Stimulated activated CD8-positive, alpha-beta memory T cell treated with anti-CD3 and anti-CD28 coated beads, Interleukin-7, amount 100 ng/mL, for 24 hours (primary cell): Measurements from ENCODE around the gene BCAS1.
"Not testable (repeated sequence)": the region's sequence is repeated elsewhere in the genome, so short reads cannot be mapped to it uniquely, and the experiment has no call there.

ENCODE experiments used
- DNase-seq: peaks from one replicate; pipeline ENCODE4 v3.0.0-alpha.2; 2020; ENCODE audit warnings: low read depth

BCAS1 gene

GRCh38 chr20:53985150-53985518 is 85.3 kb downstream of the BCAS1 start:
- no peak for DNase-seq

- no peak for DNase-seq
Observed at GRCh38 chr20:53984356-53985149, 85.8 kb downstream of the BCAS1 start.

- no peak for DNase-seq
Observed at GRCh38 chr20:53983401-53983800, 87.0 kb downstream of the BCAS1 start.

GRCh38 chr20:53982624-53983023 is 87.8 kb downstream of the BCAS1 start:
- DNase-seq = no peak

GRCh38 chr20:53981752-53982437 is 88.5 kb downstream of the BCAS1 start:
- no peak for DNase-seq

GRCh38 chr20:53981130-53981529 is 89.3 kb downstream of the BCAS1 start:
- no peak for DNase-seq

- no peak for DNase-seq
Observed at GRCh38 chr20:53980031-53980465, 90.3 kb downstream of the BCAS1 start.

GRCh38 chr20:53978497-53978896 is 91.9 kb downstream of the BCAS1 start:
- no peak for DNase-seq

GRCh38 chr20:53977391-53977790 is 93.0 kb downstream of the BCAS1 start:
- no peak for DNase-seq

GRCh38 chr20:53975761-53976160 is 94.6 kb downstream of the BCAS1 start:
- no peak for DNase-seq

- DNase-seq = no peak
Observed at GRCh38 chr20:53974785-53975555, 95.4 kb downstream of the BCAS1 start.

- DNase-seq = not testable (repeated sequence)
Observed at GRCh38 chr20:53973882-53974281, 96.5 kb downstream of the BCAS1 start.

GRCh38 chr20:53972179-53972578 is 98.2 kb downstream of the BCAS1 start:
- no peak for DNase-seq

GRCh38 chr20:53971096-53971683 is 99.2 kb downstream of the BCAS1 start:
- no peak for DNase-seq

- no peak for DNase-seq
Observed at GRCh38 chr20:53970232-53970631, 100.2 kb downstream of the BCAS1 start.

- DNase-seq = no peak
Observed at GRCh38 chr20:53967527-53967926, 102.9 kb downstream of the BCAS1 start.

- no peak for DNase-seq
Observed at GRCh38 chr20:53966774-53967398, 103.5 kb downstream of the BCAS1 start.

- DNase-seq = no peak
Observed at GRCh38 chr20:53964501-53965253, 105.7 kb downstream of the BCAS1 start.

- DNase-seq = no peak
Observed at GRCh38 chr20:53964067-53964466, 106.3 kb downstream of the BCAS1 start.

- no peak for DNase-seq
Observed at GRCh38 chr20:53963635-53964034, 106.8 kb downstream of the BCAS1 start.

GRCh38 chr20:53962388-53962787 is 108.0 kb downstream of the BCAS1 start:
- DNase-seq = no peak
